ENCODE results near the gene PHKB.

The PHKB gene

DNA sequence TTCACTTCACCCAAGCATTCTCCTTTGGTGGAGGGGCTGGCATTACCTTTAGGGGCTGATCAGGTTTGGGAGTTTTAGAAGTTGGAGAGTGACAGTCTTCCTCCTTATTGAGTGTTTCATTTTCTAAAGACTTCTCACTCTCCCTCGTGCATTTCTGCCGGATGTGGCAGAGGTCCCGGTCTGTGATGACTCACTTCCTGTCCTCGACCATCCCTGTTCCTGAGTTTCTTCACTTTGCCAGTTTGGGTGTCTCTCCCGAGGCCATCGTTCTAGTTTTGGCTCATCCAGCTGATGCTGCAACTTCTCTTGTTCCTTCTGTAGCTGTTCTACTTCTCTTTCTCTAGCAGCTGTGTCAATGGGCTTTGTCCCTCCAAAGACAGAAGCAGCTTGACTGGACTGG, 104.3 kb downstream of the PHKB start:
- in situ Hi-C loops (cut with MboI; ENCODE audit: low sequenced_read_pairs), result no loop called here

GRCh38 chr16:47567321-47567720, 106.2 kb downstream of the PHKB start:
- in situ Hi-C loops (cut with MboI; ENCODE audit: low sequenced_read_pairs), result no loop called here

- in situ Hi-C loops (cut with MboI; ENCODE audit: low sequenced_read_pairs), result no loop called here
Measured at GRCh38 chr16:47568351-47568750, 107.2 kb downstream of the PHKB start.

- in situ Hi-C loops (cut with MboI; ENCODE audit: low sequenced_read_pairs), result no loop called here
Measured at GRCh38 chr16:47571049-47571448, 109.9 kb downstream of the PHKB start.

DNA sequence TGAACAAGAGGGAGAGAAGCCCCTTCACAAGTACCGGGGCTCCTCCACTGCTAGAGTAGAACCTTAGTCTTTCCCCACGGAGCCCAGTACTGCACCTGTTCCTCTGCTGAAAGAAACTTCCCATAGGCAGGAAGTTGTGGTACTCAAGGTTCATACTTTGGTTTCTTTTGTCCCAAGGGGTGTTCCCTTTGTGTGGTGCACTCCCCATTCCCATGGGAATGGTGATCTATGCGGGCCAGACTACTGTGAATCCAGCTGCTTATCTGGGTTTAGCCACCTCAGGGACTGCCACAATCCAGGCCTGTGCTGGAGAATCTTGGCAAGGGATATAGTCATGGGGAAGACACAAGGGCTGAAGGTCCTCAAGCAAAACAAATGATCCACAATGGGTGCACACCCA, 110.6 kb downstream of the PHKB start:
- in situ Hi-C loops (cut with MboI; ENCODE audit: low sequenced_read_pairs), result no loop called here

GRCh38 chr16:47574091-47575054, 113.2 kb downstream of the PHKB start:
- in situ Hi-C loops (cut with MboI; ENCODE audit: low sequenced_read_pairs), result no loop called here

DNA sequence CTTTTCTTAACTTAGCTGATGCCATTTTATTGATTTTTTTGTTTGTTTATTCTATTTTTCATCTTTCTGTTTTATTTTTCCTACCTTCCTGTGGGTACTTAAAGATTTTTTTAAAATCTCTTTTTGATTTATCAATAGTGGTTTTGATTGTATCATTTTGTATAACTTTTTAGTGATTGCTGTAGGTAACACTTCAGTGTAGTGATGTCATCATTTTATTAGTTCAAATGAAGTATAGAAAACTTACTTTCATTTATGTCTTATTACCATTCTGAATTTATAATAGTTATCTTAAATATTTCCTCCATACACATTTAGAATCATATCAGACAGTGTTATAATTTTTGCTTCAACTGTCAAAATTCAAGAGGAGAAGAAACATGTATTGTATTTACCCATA, 115.9 kb downstream of the PHKB start:
- in situ Hi-C loops (cut with MboI; ENCODE audit: low sequenced_read_pairs), result no loop called here

GRCh38 chr16:47578033-47578432, 116.9 kb downstream of the PHKB start:
- in situ Hi-C loops (cut with MboI; ENCODE audit: low sequenced_read_pairs), result no loop called here

- in situ Hi-C loops (cut with MboI; ENCODE audit: low sequenced_read_pairs), result no loop called here
Measured at GRCh38 chr16:47578573-47578972, 117.4 kb downstream of the PHKB start.

DNA sequence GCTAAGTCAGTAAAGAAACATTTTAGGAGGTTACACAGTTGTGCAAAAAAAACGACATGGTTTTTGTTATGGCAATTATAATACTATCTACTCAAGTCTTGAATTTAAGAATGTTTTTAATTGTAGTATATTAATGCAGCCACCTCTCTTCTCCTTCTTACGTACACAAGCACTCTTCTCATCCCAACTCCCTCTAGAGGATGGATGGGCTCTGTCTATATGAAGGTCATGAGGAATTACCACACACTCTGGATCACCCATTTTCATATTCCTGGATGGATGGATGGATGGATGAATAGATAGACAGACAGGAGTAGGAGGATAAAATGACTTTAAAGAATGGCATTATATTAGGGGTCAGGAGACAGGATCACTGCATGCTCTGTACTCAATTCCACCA, 120.0 kb downstream of the PHKB start:
- in situ Hi-C loops (cut with MboI; ENCODE audit: low sequenced_read_pairs), result no loop called here

DNA sequence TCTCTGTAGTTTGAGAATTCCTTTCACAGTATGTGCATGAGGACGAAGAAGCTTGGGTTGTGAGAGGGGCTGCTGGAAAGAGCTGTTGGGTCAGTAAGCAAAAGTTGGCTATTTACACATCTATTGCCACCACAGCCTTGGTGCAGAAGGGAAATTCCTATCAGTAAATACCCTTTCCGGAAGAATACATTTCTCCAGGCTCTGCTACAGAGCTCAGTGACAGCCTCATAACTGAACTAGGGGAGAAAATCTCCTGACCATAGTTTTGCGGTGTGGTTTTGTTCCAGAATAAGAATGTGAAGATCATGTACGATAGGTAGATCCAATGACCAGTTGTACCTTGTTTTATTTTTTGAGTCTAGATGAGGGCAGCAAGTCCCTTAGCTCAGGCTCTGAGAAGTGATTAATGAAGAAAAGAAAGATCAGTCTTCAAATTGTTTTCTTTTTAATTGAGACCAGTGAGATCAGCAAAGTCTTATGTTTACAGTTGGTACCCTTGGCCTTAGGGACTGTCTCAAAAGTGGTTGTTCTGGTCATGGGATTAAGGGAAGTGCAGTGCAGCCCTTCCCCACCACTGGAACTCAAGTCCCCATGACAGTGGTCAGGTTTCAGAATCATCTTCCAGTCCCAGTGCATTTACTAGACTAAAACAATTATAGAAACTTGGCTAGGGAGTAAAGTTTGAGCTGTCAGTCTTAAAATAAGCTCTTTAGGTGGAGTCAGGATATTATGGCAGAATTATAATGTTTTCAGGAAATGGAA, 123.5 kb downstream of the PHKB start:
- in situ Hi-C loops (cut with MboI; ENCODE audit: low sequenced_read_pairs), result no loop called here

DNA sequence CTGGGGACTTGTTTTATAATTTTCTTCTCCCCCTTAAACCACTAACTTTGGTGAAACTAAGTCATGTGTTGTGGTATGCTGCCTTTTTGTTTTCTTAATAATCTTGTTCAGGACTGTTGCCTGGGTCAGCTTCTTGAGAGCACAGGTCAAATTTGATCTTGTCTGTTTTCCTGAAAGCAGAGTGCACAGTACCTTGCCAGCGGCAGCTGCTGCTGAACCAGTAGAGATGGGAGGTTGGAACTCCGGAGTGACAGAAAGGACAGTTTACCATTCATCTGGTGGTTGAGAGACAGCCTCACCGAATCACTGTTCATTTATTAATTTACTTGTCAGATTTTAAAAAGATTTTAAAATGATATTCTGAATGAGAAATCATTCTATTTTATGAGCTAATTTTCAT, 125.0 kb downstream of the PHKB start:
- in situ Hi-C loops (cut with MboI; ENCODE audit: low sequenced_read_pairs), result no loop called here

GRCh38 chr16:47590472-47590871, 129.3 kb downstream of the PHKB start:
- in situ Hi-C loops (cut with MboI; ENCODE audit: low sequenced_read_pairs), result no loop called here

GRCh38 chr16:47592232-47592631, 131.1 kb downstream of the PHKB start:
- in situ Hi-C loops (cut with MboI; ENCODE audit: low sequenced_read_pairs), result no loop called here

- in situ Hi-C loops (cut with MboI; ENCODE audit: low sequenced_read_pairs), result no loop called here
Measured at GRCh38 chr16:47599512-47599911, 138.4 kb downstream of the PHKB start.

DNA sequence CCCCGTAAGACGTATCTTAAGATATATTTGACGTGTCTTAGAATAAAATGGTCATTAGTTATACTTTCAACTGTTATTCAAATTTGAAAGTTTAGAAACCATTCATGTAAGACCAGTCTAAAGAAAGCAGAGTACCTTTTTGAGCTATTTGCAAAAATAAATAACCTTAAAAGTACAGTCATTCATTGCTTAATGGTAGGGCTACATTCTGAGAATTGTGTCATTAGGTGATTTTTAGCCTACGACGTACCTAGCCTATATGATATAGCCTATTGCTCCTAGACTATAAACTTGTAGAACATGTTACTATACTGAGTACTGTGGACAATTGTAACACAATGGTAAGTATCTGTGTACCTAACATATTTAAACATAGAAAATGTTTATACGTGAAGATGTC, 139.2 kb downstream of the PHKB start:
- in situ Hi-C loops (cut with MboI; ENCODE audit: low sequenced_read_pairs), result no loop called here

GRCh38 chr16:47604306-47604705, 143.2 kb downstream of the PHKB start:
- in situ Hi-C loops (cut with MboI; ENCODE audit: low sequenced_read_pairs), result no loop called here

DNA sequence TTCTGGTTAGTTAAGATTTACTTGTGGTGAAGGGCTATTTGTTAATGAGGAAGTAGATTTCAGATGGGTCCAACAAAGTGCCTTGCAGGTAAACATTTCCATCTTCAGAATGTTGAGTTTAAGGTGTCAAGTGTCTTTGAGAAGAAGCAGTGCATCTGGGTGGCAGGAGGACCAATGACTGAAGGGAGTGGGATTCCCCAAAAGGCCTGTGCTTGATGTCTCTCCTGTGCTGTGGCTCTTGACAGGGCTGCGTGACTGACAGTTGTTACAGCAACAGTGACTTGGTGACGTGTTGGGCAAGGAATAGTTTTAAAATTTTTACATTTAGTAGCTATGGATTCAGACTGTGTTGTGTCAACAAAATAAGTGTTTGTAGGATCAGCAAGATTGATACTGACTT, 149.9 kb downstream of the PHKB start:
- in situ Hi-C loops (cut with MboI; ENCODE audit: low sequenced_read_pairs), result no loop called here

DNA sequence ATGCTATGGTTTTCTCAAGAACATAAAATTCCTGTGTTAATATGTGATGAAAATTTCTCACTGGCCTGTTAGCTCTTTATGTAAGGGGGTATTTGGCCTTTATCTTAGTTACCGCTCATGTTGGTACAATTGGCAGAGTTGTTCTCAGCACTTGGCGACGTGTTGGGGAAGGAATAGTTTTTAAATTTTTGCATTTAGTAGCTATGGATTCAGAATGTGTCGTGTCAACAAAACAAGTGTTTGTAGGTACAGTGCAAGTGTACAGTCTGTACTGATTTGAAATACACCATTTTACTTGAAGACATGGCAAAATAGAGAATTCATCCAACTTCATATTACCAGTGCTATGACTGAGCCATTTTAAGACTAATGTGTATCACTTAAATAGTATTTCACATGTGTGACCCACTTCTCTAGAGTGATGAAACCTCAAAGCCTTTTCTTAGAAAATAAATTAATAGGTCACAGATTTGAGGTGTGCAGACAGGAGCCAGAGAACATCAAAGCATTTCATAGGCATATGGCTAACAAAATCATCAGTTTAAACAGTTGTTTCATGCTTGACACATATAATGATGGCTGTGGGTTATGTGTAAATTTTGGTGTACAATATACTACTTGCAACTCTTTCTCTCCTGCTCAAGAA, 150.8 kb downstream of the PHKB start:
- in situ Hi-C loops (cut with MboI; ENCODE audit: low sequenced_read_pairs), result no loop called here

- in situ Hi-C loops (cut with MboI; ENCODE audit: low sequenced_read_pairs), result no loop called here
Measured at GRCh38 chr16:47612711-47613110, 151.6 kb downstream of the PHKB start.

DNA sequence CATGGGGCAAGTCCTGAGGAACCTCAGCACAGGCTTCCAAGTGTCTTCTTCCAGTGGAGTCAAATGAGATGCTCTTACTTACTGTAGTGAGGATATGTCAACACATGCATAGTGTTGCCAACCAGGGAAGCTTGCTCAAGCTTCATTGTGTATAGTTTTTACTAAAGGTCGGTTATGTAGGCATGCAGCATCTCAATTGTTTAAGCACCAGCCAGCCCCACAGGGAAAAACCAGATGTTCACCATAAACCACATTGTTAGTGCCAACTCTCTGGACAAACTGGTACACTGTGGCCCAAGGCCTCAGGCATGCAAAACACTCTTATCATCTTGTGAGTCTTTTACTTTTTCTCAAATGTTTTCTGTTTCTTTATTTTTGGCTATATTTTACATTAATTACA, 152.1 kb downstream of the PHKB start:
- in situ Hi-C loops (cut with MboI; ENCODE audit: low sequenced_read_pairs), result no loop called here

GRCh38 chr16:47617732-47618131, 156.6 kb downstream of the PHKB start:
- in situ Hi-C loops (cut with MboI; ENCODE audit: low sequenced_read_pairs), result no loop called here

All from HL-60/S4 (cell line).